Dedifferentiated amniotic fluid mesenchymal stem cell (primary cell): ENCODE data around the gene CDKAL1.

Experiments used
- DNase-seq: peaks from one replicate; pipeline ENCODE4 v3.0.0-alpha.2; 2016; ENCODE audit errors: extremely low spot score

The CDKAL1 gene

GRCh38 chr6:21204951-21205350 is 670.7 kb downstream of the CDKAL1 start:
- no peak for DNase-seq

- DNase-seq: no peak
These were observed 674.0 kb downstream of the CDKAL1 start for GRCh38 chr6:21208081-21208795.

- no peak for DNase-seq
These were observed 674.5 kb downstream of the CDKAL1 start for GRCh38 chr6:21208796-21209186.

- DNase-seq: no peak
These were observed 679.2 kb downstream of the CDKAL1 start for GRCh38 chr6:21213492-21213891.

GRCh38 chr6:21214738-21215448 is 680.6 kb downstream of the CDKAL1 start:
- DNase-seq: no peak

GRCh38 chr6:21219241-21219640 is 685.0 kb downstream of the CDKAL1 start:
- DNase-seq: no peak

- no peak for DNase-seq
These were observed 685.6 kb downstream of the CDKAL1 start for GRCh38 chr6:21219856-21220255.

- no peak for DNase-seq
These were observed 686.2 kb downstream of the CDKAL1 start for GRCh38 chr6:21220271-21220987.

GRCh38 chr6:21222656-21223055 is 688.4 kb downstream of the CDKAL1 start:
- DNase-seq: no peak

GRCh38 chr6:21225912-21226311 is 691.7 kb downstream of the CDKAL1 start:
- DNase-seq: no peak

- DNase-seq: no peak
These were observed 693.2 kb downstream of the CDKAL1 start for GRCh38 chr6:21227486-21227885.

- no peak for DNase-seq
These were observed 694.2 kb downstream of the CDKAL1 start for GRCh38 chr6:21228411-21228810.

- DNase-seq: no peak
These were observed 694.7 kb downstream of the CDKAL1 start for GRCh38 chr6:21228876-21229460.

- no peak for DNase-seq
These were observed 696.3 kb downstream of the CDKAL1 start for GRCh38 chr6:21230536-21230935.

- DNase-seq: no peak
These were observed 700.9 kb downstream of the CDKAL1 start for GRCh38 chr6:21235162-21235561.

- DNase-seq: no peak
These were observed 704.0 kb downstream of the CDKAL1 start for GRCh38 chr6:21238208-21238607.

- DNase-seq: no peak
These were observed 706.5 kb downstream of the CDKAL1 start for GRCh38 chr6:21240709-21241108.

- DNase-seq: no peak
These were observed 707.2 kb downstream of the CDKAL1 start for GRCh38 chr6:21241231-21242130.

GRCh38 chr6:21244897-21245470 is 710.7 kb downstream of the CDKAL1 start:
- no peak for DNase-seq

- no peak for DNase-seq
These were observed 711.2 kb downstream of the CDKAL1 start for GRCh38 chr6:21245488-21245887.

GRCh38 chr6:21246075-21246474 is 711.8 kb downstream of the CDKAL1 start:
- DNase-seq: no peak
